ENCODE results near the gene MRPL28.

- TF ChIP-seq POLR2AphosphoS5 (IDR thresholded peaks at IDR 0.05; ENCODE audit: borderline replicate concordance, low read depth, low read length) = no peak
- TF ChIP-seq EZH2 (IDR thresholded peaks at IDR 0.05) = no peak
- TF ChIP-seq FOXP2 (optimal IDR thresholded peaks at IDR 0.05; ENCODE audit: control extremely low read depth, extremely low read length, insufficient read depth) = no peak
These were observed 7.1 kb upstream of the MRPL28 start for GRCh38 chr16:377419-377951.
